OCI-LY3 (cell line): ENCODE measurements around the gene OPCML.

Experiments used
- CTCF ChIP-seq: fragments of 200-600, 300-600 bp; sonication (generic); IDR thresholded peaks from 2 replicates; pipeline ENCODE4 v1.5.1; 2014; ENCODE audit warnings: antibody characterized with exemption, low read length, low read depth
- EZH2phosphoT487 ChIP-seq: fragments of 200-600 bp; shearing (Covaris generic); IDR thresholded peaks from 2 replicates; pipeline ENCODE4 v1.6.1; 2018; ENCODE audit warnings: antibody characterized with exemption, mixed run types, low read depth

DNA sequence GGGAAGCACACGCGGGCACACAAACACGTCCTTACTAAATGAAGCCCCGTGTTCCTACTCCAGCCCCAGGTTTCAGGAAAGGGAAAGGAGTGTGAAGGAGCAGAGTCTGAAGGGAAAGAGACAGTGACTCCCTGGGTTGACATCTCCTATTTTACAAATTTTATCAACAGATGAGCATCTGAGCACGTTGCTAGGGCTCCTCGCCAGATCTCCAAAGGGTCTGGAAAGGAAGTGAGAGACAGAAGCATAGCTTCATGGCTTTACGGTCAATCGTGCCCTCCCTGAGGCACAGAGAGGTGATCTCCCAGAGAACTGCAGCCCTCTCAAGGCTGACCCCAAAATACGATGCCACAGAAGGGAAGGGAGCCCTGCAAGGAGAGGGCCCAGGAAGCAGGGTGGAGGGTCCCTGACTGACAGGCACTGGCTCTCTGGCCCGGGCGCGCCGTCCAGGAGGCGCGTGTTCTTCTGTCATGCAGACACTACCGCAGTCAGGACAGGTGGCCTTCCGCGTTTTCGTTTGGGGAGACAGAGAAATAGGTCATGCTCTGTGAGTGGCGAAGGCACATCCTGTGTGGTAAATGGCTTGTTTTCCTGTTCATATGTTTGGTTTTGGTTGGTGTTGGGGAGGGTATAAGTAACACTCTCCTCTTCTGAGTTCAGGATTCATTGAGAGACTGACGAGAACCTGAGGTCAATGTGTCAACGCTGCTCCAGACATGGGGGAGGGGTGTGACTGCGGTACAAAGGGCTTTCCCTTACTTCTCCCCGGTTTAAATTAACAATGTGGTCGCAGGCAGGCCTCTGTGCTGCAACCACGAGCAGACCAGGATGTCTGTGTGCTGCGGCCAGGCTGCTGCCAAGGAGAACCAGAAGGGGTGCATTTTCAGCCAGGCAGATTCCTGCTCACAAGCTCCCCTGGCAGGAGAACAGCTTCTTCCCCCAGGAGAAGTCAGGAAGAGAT is 813.3 kb downstream of the OPCML start:
- TF ChIP-seq CTCF (no peak), EZH2phosphoT487 (no peak)
